ENCODE measurements around the gene DHTKD1. TPM values are rescaled to one million over a fixed set of nuclear protein-coding genes. Genes with fewer than 3 reads are reported as not detected.

Gene DHTKD1
- total RNA-seq, 1 experiment from 2014 or later: 53.2 TPM

DNA sequence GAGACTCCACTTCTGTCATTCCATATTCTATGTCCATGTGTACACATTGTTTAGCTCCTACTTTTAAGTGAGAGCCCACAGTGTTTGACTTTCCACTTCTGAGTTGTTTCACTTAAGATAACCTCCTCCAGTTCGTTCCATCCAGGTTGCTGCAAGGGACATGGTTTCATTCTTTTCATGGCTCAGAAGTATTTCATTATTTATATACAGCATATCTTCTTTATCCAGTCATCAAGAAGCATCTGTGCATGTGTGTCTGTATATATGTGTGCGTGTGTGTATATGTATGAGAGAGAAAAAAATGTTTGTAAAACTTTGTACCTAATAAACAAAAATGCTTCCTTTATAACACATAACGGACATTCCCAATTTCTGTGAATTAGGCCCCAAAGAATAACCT lies 66.9 kb downstream of the DHTKD1 start:
- H2AK5ac ChIP-seq (ENCODE audit: insufficient read length, low read length): no peak overlapping the region
- Mint-ChIP-seq H3K27ac (no peak overlapping the region), H3K4me1 (peaks cover 0 to 3% of the 10 kb centered on the region in 2 experiments; a peak in 1 of 4 replicates), H3K9me3 (no peaks in the 10 kb centered on the region), H3K36me3 (ENCODE audit: insufficient read depth in 1 of 3, low read depth in 3 of 3) (peaks cover 7 to 38% (median 25%) of the 10 kb centered on the region in 3 experiments; a peak in 6 of 7 replicates), H3K4me3 (no peak overlapping the region), H3K27me3 (ENCODE audit: low read depth) (no peaks in the 10 kb centered on the region)
- no CpG with 5 or more reads among the region's 3 CpGs for WGBS (ENCODE audit: extremely low coverage, insufficient read length, low lambda C conversion rate)
- H3K56ac ChIP-seq (ENCODE audit: insufficient read length, low read depth, low read length): no peak overlapping the region
- no peaks in the 10 kb centered on the region for H3K4me1 ChIP-seq (ENCODE audit: insufficient read depth, low read length)
- H2BK12ac ChIP-seq (ENCODE audit: insufficient read length, low read depth, low read length): no peak overlapping the region
- no peak overlapping the region for H2BK5ac ChIP-seq (ENCODE audit: insufficient read length, low read length)
- H3K23ac ChIP-seq (ENCODE audit: insufficient read length, low read depth, low read length): no peak overlapping the region
- H4K8ac ChIP-seq (replicated peaks; ENCODE audit: insufficient read length, low read depth, low read length): no peak overlapping the region
- H2BK120ac ChIP-seq (ENCODE audit: low read depth, low read length, poor library complexity, severe bottlenecking): no peak overlapping the region
- H3K9ac ChIP-seq (ENCODE audit: extremely low read depth, insufficient read length, low read length): no peak overlapping the region
- H3K4me2 ChIP-seq (ENCODE audit: insufficient read depth, insufficient read length, low read length): no peak overlapping the region
- no peaks in the 10 kb centered on the region for H4K20me1 ChIP-seq (ENCODE audit: control insufficient read depth, insufficient read depth, insufficient read length)
- H3K23me2 ChIP-seq (ENCODE audit: insufficient read length, low read depth, low read length, poor library complexity, severe bottlenecking): no peaks in the 10 kb centered on the region
- no peak for TF ChIP-seq CTCF (conservative IDR thresholded peaks at IDR 0.05)
- no peak overlapping the region for H3K27ac ChIP-seq (ENCODE audit: insufficient read length, low read depth, low read length)
- no peak overlapping the region for H3K4ac ChIP-seq (ENCODE audit: low read depth, low read length)
- no peak overlapping the region for H3K14ac ChIP-seq (ENCODE audit: insufficient read depth, low read length)
- no peaks in the 10 kb centered on the region for H3K27me3 ChIP-seq (ENCODE audit: insufficient read depth, low read length)
- H3K79me1 ChIP-seq (ENCODE audit: insufficient read depth, low read depth, low read length, poor library complexity, severe bottlenecking): no peaks in the 10 kb centered on the region
- H4K5ac ChIP-seq (ENCODE audit: insufficient read length, low read depth, low read length): no peak overlapping the region
- no peaks in the 10 kb centered on the region for H3K9me3 ChIP-seq (ENCODE audit: control insufficient read depth, low read depth, low read length)
- no peak overlapping the region for H3K18ac ChIP-seq (ENCODE audit: insufficient read length, low read depth, low read length)
- H2BK15ac ChIP-seq (ENCODE audit: low read depth, low read length): no peak overlapping the region
- no peak overlapping the region for H3T11ph ChIP-seq (ENCODE audit: low read length)
- H2AFZ ChIP-seq (ENCODE audit: low read length): no peak overlapping the region
- no peak overlapping the region for H2BK20ac ChIP-seq (ENCODE audit: low read depth, low read length, poor library complexity, severe bottlenecking)
- 0 out of 2 replicates have a peak, but pooled peaks cover 2% of the 10 kb centered on the region for H3K79me2 ChIP-seq (ENCODE audit: insufficient read depth, low read length)
- no peak overlapping the region for H4K91ac ChIP-seq (ENCODE audit: insufficient read length, low read depth, low read length)
- no peak for DNase-seq
